ENCODE results near the gene ARSA.
"Not testable (repeated sequence)": the region's sequence is repeated elsewhere in the genome, so short reads cannot be mapped to it uniquely, and the experiment has no call there.

Gene ARSA

DNA sequence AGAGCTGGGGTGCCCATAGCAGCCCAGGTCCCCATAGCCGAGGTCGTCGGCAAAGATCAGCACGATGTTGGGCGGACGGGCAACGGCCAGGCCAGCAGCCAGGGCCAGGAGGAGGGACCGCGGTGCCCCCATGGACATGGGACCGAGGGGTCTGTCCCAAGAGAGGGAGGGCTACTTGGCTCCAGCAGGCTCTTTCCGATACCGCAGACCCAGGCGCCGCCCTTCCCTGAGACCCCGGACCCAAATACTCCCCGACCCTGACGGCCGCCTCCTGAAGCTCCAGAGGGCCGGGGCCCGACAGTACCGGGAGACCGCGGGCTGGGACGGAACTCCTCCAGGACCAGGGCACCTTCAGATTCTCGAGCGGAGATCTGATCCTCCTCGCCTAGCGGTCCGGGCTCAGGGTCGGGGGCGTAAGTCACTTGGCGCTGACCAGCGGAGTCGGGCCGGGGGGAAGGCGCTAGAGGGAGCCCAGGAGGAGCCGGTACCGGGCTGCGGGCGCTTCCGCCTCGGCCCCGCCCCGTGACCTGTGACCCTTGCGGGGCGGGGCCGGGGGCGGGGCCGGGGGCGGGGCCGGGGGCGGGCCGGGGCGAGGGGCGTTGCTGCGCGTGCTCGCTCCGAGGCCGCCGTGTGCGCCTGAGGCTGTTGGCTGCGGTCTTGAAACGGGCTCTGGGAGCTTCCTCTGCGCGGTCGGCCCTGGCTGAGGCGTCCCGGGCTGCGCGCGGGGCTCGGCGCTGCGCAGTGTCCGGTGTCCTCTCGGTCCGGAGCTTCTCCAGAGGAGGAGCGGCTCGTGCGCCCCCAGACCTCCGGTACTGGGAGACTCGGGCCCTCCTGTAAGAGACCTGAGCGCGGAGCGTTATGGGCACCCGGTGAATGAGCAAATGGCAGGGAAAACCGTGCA lies at the start of gene ARSA:
Gene ARSA, minus strand, starts transcription at position 511 of the 901 bp plus-strand sequence. Its CDS starts 373 bp downstream, at position 138.
- intact Hi-C loops (cut with DNase I), result no loop called here
- peak; percentile 41 to 94 (median 84) for DNase-seq

DNA sequence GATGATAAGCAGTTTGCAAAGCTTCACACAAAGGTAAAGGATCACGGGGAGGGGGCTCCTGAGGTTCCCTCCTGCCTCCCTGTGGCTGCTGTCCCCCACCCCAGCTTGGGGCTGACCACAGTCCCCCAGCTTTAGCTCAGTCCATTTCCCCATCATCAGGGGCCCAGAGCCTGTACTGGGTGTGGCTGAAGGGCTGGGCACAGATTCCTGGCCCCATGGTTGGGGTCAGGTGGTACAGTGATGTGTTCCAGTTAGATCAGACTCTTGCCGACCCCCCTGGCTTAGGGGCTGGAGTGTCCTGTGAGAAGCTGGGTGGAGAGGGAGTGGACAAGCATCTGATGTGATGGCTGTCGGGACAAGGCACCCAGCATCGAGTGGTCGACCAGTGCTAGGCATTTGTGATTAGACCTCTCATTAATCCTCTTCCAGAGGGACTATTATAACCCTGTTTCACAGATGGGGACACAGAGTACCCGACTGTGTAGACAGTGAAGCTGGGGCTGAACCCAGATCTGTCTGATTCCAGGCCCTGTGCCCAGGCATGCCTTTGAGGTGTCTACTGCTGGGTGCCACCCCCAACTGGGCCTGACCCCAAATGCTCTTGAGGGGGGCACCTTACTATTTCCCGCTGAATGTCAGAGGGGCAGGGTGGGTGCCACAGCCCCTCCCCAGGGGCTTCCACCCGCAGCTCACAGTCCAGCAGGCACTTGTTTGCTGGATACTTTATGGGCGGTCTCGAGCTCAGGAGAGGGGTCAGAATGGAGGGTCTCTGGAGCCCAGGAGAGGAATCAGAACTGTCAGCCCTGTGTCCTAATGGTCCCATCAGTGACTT lies 48.9 kb upstream of the ARSA start:
- intact Hi-C loops (cut with DNase I), result no loop called here
- peak in 5 of 42 donors; percentile 13 to 34 (median 19) for DNase-seq

GRCh38 chr22:50676180-50676636 lies 48.3 kb upstream of the ARSA start:
- intact Hi-C loops (cut with DNase I), result no loop called here
- DNase-seq, result peak in 5 of 42 donors; percentile 21 to 33 (median 28)

GRCh38 chr22:50675553-50676179 lies 47.7 kb upstream of the ARSA start:
- intact Hi-C loops (cut with DNase I), result no loop called here
- peak in 5 of 42 donors; percentile 20 to 27 (median 22) for DNase-seq

DNA sequence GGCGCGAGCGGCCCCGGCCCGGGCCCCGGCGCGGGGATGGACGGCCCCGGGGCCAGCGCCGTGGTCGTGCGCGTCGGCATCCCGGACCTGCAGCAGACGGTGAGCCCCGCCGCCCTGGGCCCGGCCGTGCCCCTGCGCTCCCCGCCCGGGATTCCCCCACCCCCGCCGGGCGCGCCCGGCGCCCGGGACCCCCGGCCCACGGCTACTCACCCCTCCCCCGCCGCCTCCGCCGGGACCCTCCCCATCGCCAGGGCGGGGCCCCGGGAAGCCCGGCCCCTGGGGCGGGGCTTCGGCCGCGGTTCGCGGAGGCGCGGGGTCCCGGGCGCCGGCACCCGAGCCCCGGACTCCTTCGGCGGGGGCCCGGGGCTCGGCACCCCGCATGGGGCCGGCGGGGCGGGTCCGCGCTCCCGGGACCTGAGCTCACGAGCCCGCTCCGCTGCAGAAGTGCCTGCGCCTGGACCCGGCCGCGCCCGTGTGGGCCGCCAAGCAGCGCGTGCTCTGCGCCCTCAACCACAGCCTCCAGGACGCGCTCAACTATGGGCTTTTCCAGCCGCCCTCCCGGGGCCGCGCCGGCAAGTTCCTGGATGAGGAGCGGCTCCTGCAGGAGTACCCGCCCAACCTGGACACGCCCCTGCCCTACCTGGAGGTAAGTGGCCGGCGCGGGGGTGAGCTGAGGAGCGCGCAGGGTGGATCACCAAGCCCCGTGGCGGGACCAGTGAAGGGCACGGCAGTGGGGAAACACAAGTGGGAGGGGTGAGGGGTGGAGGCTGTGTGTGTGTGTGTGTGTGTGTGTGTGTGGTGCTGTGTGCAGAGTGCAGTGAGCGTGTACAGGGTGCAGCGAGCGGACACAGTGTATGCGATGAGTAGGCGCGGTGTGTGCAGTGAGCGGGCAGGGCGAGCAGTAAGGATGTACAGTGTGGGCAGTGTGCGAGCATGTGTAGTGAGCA lies 46.9 kb upstream of the ARSA start:
- DNase-seq, result peak in 24 of 42 donors; percentile 19 to 70 (median 45)
- intact Hi-C loops (cut with DNase I), result no loop called here

DNA sequence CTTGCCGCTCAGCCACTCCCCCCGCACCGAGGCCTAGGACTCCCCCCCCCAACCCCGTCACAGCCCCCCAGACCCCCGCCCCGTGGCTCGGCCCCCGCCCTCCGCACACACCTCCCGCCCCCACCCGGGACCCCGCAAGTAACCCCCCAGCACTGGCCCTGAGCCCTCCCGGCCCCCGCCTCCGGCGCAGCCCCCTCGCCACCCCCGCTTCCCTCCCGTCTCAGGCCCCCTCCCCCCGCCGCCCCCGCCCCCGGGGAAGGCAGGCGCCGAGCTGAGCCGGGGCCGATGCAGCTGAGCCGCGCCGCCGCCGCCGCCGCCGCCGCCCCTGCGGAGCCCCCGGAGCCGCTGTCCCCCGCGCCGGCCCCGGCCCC lies 46.2 kb upstream of the ARSA start:
- intact Hi-C loops (cut with DNase I), result no loop called here
- DNase-seq, result peak in 12 of 42 donors; percentile 20 to 56 (median 36)

GRCh38 chr22:50673231-50674129 lies 45.5 kb upstream of the ARSA start:
- peak in 40 of 42 donors; percentile 32 to 84 (median 67) for DNase-seq
- intact Hi-C loops (cut with DNase I), result no loop called here

DNA sequence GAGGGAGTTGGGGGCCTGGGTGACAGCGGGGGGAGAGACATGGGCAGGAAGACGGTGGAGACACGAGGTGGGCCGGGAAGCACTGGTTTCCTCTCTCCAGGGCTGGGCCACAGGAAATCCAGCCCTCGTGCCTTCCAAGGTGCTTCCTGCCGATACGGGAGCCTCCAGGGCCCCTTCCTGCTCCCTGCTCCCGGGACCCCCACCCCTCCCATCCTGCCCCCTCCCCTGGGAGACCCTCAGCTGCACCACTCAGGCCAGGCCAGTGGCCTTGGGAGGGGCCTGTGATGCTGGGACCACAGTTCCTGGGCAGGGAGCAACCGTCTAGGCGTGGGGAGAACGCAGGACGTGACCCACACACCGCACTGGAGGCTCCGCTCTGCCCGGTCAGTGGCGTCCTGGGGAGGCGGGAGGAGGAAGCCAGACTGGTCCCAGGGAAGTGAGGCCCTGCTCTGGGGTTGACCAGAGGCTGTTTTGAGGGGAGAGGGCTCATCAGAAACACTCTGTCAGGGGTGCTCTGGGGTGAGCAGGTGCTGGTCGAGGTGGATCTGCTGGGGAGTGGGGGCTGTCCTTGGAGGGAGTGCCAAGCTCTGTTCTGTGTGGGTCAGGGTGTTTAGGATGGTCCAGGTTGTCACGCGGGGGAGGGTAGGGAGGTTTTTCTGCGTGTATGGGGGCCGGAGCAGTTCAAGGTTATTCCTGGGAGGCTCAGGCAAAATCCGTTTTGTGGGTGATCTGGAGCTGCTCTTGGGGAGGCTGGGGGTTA lies 44.7 kb upstream of the ARSA start, which contains the start of gene SHANK3:
Gene SHANK3, plus strand, starts transcription at position 353 of the 760 bp plus-strand sequence.
- peak in 4 of 42 donors; percentile 24 to 41 (median 32) for DNase-seq
- intact Hi-C loops (cut with DNase I), result no loop called here

DNA sequence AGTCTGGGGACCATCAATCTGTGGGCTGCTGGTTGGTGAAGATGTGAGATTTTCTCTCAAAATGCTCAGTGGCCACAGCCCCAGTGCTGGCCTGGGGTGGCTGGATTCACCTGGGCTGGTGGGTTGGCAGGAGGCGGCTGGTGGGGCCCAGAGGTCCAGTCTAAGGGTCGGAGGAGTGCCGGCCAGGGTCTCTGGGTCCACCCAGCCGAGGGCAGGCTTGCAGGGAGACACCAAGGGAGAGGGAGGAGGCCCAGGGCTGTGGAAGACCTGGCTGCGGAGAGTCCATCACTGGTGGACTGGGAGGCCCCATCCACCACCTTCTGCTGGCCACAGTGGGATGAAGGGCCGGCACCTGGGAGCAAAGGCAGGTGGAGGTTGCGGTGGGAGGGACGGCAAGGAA lies 44.1 kb upstream of the ARSA start:
- intact Hi-C loops (cut with DNase I), result no loop called here
- peak in 2 of 42 donors; percentile 20 to 28 for DNase-seq

DNA sequence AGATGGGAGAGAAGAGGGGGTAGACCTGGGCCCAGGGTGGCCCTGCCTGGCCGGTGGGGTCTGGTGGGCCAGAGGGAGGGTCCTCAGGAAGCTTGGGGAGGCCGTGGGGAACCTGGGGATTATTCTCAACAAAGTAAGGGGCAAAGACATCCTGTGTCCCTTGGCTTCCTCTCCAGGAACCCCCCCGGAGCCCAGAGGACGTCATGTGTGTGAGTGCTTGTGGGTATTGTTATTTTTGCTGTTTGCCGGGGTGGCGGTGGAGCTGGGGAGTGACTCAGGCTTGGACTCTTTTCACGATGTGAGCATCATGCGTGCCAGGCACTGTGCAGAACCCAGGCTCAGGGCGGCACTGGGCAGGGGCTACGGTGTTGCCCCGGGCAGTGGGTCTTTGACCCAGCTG lies 43.7 kb upstream of the ARSA start:
- intact Hi-C loops (cut with DNase I), result no loop called here
- DNase-seq, result peak in 3 of 42 donors; percentile 24 to 47 (median 34)

DNA sequence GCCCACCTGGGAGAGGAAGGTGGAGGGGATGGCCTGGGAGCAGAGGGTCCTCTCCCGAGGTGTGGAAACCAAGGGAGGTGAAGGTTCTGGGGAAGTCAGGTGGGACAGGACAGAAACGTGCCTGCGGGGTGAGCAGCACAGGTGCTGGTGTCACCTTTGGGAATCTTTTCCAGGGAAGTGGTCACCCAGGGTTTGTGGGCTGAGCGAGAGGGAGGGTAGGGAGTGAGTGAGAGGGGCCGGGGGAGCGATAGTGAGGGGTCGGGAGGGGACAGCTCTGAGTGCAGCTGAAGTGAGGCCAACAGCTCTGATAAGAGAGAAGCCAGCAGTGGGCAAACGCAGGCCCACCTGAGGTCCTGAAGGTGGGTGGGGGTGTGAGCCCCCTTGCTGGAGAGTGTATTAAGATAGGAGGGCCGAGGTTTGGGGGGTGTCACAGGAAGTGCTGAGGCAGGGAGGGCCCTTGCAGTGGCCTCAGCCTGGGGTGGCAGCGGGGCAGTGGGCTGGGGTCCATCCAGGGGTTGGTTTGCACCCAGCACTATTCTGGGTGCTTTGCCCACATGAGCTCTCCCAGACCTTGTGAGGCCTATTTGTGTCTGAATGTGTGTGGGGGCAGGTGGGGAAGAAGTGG lies 43.1 kb upstream of the ARSA start:
- DNase-seq, result peak in 3 of 42 donors; percentile 5 to 27 (median 21)
- intact Hi-C loops (cut with DNase I), result no loop called here

- intact Hi-C loops (cut with DNase I), result no loop called here
- DNase-seq, result peak in 2 of 42 donors; percentile 16 to 38
Measured at GRCh38 chr22:50670513-50670912, 42.6 kb upstream of the ARSA start.

- intact Hi-C loops (cut with DNase I), result no loop called here
- DNase-seq, result peak in 2 of 42 donors; percentile 7 to 22
Measured at GRCh38 chr22:50665738-50666137, 37.8 kb upstream of the ARSA start.

DNA sequence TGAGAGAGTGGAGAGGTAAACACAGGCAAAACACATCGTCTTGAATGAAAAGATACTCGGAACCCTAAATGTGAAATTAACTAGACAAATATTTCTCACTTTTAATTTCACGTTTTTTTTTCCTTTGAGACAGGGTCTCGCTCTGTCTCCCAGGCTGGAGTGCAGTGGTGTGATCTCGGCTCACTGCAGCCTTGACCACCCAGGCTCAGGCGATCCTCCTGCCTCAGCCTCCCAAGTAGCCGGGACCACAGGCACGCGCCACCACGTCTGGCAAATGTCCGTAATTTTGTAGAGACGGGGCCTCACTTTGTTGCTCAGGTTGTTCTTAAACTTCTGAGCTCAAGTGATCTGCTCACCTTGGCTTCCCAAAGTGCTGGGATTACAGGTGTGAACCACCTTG lies 37.3 kb upstream of the ARSA start:
- peak in 2 of 42 donors; percentile 13 to 29 for DNase-seq
- intact Hi-C loops (cut with DNase I), result no loop called here

DNA sequence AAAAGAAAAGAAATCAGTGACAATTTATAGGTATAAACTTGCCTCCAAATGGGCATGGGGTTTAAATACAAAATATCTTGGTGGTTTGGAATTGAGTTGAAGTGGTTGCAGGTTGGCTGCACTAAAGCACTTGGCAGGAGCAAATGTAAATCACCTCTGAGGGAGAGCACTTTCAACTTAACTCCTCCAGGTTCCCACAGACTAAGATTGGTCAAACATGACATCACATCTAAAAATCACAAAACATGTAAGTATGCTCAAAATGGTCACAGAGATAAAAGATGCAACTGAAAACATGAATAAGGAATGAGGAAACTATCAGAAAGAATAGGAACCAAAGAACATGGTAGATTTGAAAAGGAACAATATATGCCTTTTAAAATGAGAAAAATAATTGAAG lies 32.4 kb upstream of the ARSA start:
- no peak for DNase-seq

DNA sequence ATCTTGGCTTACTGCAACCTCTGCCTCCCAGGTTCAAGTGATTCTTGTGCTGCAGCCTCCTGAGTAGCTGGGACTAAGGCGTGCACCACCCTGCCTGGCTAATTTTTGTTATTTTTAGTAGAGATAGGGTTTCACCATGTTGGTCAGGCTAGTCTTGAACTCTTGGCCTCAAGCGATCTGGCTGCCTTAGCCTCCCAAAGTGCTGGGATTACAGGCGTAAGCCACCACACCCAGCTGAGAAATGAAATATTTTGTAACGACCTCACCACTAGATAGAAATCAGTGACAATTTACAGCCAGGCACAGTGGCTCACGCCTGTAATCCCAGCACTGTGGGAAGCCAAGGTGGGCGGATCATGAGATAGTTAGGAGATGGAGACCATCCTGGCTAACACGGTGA lies 31.8 kb upstream of the ARSA start:
- DNase-seq; intact Hi-C loops (cut with DNase I): not testable (repeated sequence)

More for the DNA sequence above, 32.4 kb upstream of the ARSA start:
- intact Hi-C loops (cut with DNase I), result no loop called here
